Measurements from ENCODE around the gene ME3.

GRCh38 chr11:86442420-86442819 lies 230.0 kb downstream of the ME3 start:
- TF ChIP-seq CTCF (IDR thresholded peaks at IDR 0.05; ENCODE audit: insufficient read depth, low read length) (no peak), POLR2AphosphoS5 (IDR thresholded peaks at IDR 0.05; ENCODE audit: low read depth) (no peak)

All from HL-60 (cell line).